ENCODE results near the gene ZFHX3. TPM values are rescaled to one million over a fixed set of nuclear protein-coding genes. Genes with fewer than 3 reads are reported as not detected.

The ZFHX3 gene
- total RNA-seq, 4 donors from 2014 or later, result 9.1 to 34.0 (median 12.0) TPM

DNA sequence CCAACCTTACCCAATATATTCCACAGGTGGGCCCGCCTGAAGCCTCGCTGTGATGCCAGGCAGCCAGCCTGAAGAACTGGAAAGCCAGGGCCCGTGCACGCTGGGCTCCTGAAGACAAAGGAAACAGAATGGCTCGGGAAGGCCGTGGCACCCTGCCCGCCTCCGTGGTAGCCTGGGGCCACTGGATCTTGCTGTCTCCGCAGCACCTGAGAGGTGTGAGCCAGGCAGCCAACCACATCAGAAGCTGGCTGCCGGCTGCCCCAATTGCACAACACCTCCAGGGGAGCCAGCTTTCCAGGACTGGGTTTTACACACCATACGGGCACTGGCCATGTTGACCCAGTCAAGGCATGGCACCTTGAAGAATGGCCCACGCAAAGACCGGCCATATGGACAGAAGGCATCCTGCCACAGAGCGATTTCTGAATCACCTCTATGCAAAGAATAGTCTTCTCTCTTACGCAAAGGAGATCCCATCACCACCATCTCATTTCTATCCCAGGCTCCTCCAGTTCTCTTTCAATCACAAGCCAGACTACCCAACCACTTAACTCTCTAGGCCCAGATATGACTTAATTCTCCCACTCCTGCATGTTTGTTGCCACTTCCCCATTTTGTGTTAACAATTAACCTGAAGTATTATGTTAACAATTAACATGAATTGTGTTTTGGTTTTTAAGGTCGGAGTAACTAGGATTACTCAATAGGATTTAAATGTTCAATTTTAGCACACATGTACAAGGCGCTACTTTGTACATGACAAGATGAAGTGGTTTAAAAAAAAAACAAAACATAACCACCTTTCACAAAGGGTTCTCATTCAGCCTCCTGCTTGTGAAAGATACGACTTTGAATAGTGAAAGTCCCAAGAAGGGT is 32.1 kb downstream of the ZFHX3 start:
- Histone ChIP-seq H3K4me3 (no peak overlapping the region), H3K9me3 (no peaks in the 10 kb centered on the region), H3K4me1 (no peaks in the 10 kb centered on the region), H3K27ac (no peak overlapping the region), H3K36me3 (no peaks in the 10 kb centered on the region), H3K27me3 (no peaks in the 10 kb centered on the region)
- intact Hi-C loops (cut with DNase I; ENCODE audit: low total_unique reads), result loop anchor here (10.0 kb wide), 1 partner anchor 411 kb away; no protein-coding TSS in a partner anchor
- TF ChIP-seq CTCF (IDR thresholded peaks at IDR 0.05) (no peak), POLR2A (IDR thresholded peaks at IDR 0.05) (no peak)
- DNase-seq, result no peak

- H3K36me3 ChIP-seq, result no peaks in the 10 kb centered on the region
- intact Hi-C loops (cut with DNase I; ENCODE audit: low total_unique reads), result loop anchor here (10.0 kb wide), 1 partner anchor 410 kb away; no protein-coding TSS in a partner anchor
- H3K4me3 ChIP-seq, result no peak overlapping the region
- TF ChIP-seq CTCF (IDR thresholded peaks at IDR 0.05) (no peak), POLR2A (IDR thresholded peaks at IDR 0.05) (no peak)
- no peaks in the 10 kb centered on the region for H3K9me3 ChIP-seq
- no peaks in the 10 kb centered on the region for H3K4me1 ChIP-seq
- no peaks in the 10 kb centered on the region for H3K27me3 ChIP-seq
- no peak for DNase-seq
- no peak overlapping the region for H3K27ac ChIP-seq
Measured at GRCh38 chr16:73014768-73015167, 33.2 kb downstream of the ZFHX3 start.

DNA sequence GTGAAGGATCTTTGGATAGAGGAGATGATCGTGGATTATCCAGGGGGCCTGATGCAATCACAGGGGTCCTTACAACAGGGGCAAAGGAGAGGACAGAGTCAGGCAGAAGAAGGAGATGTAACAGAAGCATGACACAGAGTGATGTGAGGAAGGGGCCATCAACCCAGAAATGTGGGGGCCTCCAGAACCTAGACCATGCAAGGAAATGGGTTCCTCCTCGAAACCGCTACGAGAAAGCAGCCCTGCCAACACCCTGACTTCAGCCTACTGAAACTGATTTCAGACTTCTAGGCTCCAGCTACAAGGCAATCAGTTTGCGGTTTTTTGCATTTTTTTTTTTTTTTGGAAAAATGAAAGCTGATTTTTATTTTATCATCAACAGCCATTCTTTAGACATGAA is 34.0 kb downstream of the ZFHX3 start:
- Histone ChIP-seq H3K36me3 (no peaks in the 10 kb centered on the region), H3K4me1 (no peaks in the 10 kb centered on the region), H3K9me3 (no peaks in the 10 kb centered on the region), H3K27ac (no peak overlapping the region), H3K27me3 (no peaks in the 10 kb centered on the region), H3K4me3 (no peak overlapping the region)
- TF ChIP-seq CTCF (IDR thresholded peaks at IDR 0.05), result no peak
- TF ChIP-seq POLR2A (IDR thresholded peaks at IDR 0.05), result no peak
- DNase-seq, result no peak
- intact Hi-C loops (cut with DNase I; ENCODE audit: low total_unique reads), result loop anchor here (10.0 kb wide), 1 partner anchor 409 kb away; no protein-coding TSS in a partner anchor

DNA sequence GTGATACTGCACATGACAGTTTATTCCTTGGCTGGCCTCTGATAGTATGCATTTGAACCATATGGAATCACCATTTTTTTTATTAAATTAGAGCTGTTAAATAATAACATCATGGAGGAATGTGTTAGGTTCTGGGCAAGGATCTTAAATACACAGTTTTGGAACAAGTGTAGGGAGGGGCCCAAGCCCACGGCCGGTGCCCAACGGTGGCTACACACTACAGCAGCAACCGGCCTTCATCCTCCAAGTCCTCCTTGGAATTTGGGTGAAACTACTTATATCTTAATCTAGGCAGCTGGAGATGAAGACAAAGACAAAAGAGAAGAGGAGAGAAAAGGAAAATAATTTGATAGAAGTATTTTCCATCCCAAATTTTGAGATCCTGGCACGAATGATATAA is 35.6 kb downstream of the ZFHX3 start:
- intact Hi-C loops (cut with DNase I; ENCODE audit: low total_unique reads), result loop anchor here (10.0 kb wide), 1 partner anchor 408 kb away; no protein-coding TSS in a partner anchor
- Histone ChIP-seq H3K9me3 (no peaks in the 10 kb centered on the region), H3K27ac (no peak overlapping the region), H3K4me1 (no peaks in the 10 kb centered on the region), H3K36me3 (no peaks in the 10 kb centered on the region), H3K27me3 (no peaks in the 10 kb centered on the region), H3K4me3 (no peak overlapping the region)
- TF ChIP-seq CTCF (IDR thresholded peaks at IDR 0.05) (no peak), POLR2A (IDR thresholded peaks at IDR 0.05) (no peak)
- no peak for DNase-seq

DNA sequence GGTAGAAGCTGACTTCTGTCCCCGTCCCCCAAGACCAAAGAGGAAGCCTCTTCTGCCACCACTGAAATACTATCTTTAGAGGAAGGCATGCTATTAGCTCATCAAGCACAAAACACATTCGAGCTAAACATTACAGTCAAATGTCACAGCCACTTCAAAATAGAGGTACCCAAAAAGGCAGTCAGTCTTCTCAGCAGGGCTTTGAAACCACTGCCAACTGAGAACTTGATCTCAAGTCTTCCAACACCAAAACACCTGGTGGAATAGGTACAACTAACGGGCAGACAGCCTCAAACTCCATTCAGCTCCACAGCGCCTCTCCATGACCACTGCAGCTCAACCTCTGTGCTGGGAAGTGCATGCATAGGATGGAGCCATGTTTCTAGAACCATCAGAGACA is 36.0 kb downstream of the ZFHX3 start:
- no peak overlapping the region for H3K27ac ChIP-seq
- no peaks in the 10 kb centered on the region for H3K27me3 ChIP-seq
- no peak for DNase-seq
- H3K9me3 ChIP-seq, result no peaks in the 10 kb centered on the region
- no peaks in the 10 kb centered on the region for H3K4me1 ChIP-seq
- no peaks in the 10 kb centered on the region for H3K36me3 ChIP-seq
- no peak overlapping the region for H3K4me3 ChIP-seq
- intact Hi-C loops (cut with DNase I; ENCODE audit: low total_unique reads), result loop anchor here (10.0 kb wide), 1 partner anchor 407 kb away; no protein-coding TSS in a partner anchor
- TF ChIP-seq POLR2A (IDR thresholded peaks at IDR 0.05) (no peak), CTCF (IDR thresholded peaks at IDR 0.05) (no peak)

Data from uterus (tissue), 4 donors.